HG03159 (cell line): ENCODE data around the gene ZBTB43.
"Not testable (repeated sequence)": the region's sequence is repeated elsewhere in the genome, so short reads cannot be mapped to it uniquely, and the experiment has no call there.

ENCODE experiments used
- ATAC-seq: cut with Tn5 transposase; IDR thresholded peaks from one replicate; pipeline ENCODE4 v1.9.1; 2021; ENCODE audit warnings: mild to moderate bottlenecking, moderate library complexity; ENCODE audit not compliant: unreplicated experiment

The ZBTB43 gene, protein sequence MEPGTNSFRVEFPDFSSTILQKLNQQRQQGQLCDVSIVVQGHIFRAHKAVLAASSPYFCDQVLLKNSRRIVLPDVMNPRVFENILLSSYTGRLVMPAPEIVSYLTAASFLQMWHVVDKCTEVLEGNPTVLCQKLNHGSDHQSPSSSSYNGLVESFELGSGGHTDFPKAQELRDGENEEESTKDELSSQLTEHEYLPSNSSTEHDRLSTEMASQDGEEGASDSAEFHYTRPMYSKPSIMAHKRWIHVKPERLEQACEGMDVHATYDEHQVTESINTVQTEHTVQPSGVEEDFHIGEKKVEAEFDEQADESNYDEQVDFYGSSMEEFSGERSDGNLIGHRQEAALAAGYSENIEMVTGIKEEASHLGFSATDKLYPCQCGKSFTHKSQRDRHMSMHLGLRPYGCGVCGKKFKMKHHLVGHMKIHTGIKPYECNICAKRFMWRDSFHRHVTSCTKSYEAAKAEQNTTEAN

DNA sequence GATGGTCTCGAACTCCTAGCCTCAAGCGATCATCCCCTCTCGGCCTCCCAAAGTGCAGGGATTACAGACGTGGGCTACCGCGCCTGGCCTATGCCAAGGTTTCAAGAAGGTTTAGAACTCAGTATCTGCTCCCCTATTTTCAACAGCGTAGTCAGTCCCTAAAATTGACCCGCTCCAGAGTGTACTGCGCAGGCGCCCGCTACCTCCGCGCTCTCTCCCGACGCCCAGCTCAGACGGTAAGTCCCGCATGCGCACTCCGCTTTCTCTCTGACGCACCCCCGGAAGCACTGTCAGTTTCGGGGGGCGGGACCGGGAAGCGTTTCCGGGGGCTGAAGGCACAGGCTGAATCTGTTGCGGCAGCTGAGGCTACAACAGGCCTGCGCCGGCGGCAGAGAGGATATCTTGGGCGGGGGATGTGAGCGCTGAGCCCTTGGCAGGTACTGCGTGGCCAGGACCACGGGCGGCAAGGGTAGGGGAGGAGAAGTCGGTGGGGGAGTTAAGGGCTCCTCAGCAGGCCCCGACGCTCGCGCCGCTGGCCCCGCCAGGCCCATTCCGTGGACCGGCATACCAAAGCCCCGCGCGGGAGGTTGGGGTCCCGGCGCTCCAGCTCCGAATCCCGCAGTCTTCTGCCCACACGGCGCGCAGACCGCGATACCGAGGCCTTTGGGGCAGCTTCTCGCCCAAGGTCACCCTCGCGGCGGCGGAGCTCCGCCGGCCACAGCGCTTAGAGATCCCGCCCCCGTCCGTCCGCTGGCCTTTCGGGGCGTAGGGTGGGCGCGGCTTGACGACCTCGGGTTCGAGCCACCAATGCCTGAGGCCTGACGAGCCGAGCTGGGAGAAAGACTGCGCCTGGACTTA lies at the start of gene ZBTB43:
TSS of gene ZBTB43 (plus strand) at position 345 of the 858 bp plus-strand sequence. CDS start 27,470 bp downstream, outside the sequence.
- ATAC-seq, result peak; percentile 83

DNA sequence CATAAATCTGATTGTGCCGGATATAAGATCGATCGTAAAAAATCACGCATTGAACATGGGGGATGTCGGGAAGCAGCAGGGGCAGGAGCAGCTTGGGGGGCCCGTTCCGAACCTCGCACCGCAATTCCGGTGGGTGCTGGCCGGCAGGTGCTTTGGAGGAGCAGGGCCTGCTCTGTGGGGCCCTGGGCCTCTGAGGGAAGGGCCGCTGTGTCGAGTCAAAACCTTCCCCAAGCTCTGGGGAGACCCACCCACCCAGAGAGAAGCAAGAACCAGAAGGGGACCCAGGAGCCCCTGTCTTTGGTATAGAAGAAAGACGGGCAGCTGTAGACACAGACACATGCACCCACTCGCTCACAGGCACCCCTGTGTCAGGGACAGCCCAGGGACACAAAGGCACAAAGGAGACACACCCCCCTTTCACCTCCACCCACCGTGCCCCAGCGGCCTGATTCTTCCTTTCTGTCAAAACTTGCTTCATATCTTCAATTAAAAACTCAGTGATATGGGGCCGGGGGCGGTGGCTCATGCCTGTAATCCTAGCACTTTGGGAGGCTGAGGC lies 49.4 kb upstream of the ZBTB43 start:
- ATAC-seq, result no peak

DNA sequence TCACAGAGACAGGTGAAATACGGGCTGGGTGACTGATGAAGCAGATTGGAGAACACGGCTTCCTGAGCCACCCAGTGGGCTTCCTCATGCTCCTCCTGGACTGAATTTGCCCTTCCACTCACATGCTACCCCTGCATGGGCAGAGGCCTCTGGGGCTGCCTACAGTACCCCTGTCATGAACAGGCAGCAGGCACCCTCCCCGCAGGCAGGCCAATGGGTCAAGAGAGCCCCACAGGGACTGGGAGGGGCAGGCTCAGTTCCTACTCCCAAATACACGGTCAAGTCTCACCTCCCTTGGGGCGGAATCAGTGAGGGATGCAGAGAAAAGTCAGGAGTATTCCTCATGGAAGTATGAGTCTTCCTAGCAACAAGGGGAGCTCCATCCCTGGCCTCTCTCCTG lies 48.6 kb upstream of the ZBTB43 start:
- ATAC-seq, result no peak

DNA sequence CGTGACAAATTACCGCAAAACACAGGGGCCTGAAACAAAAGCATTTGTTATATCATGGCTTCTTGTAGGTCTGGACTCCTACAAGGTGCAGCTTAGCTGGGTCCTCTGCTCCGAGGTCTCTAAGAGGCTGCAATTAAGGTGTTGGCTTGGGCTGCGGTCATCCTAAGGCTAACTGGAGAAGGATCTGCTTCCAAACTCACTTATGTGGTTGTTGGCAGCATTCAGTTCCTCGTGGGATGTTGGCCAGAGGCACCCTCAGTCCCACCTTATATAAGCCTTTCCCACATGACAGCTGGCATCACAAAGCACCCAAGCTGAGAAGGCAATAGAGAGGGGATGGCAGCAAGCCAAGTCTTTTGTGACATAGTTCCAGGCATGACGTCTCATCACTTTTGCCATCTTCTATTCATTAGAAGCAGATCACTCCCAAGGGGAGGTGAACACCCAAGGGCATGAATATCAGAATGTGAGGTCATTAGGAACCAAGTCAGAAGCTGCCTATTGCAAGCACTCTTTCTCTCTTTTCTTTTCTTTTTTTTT lies 47.9 kb upstream of the ZBTB43 start:
- no peak for ATAC-seq

DNA sequence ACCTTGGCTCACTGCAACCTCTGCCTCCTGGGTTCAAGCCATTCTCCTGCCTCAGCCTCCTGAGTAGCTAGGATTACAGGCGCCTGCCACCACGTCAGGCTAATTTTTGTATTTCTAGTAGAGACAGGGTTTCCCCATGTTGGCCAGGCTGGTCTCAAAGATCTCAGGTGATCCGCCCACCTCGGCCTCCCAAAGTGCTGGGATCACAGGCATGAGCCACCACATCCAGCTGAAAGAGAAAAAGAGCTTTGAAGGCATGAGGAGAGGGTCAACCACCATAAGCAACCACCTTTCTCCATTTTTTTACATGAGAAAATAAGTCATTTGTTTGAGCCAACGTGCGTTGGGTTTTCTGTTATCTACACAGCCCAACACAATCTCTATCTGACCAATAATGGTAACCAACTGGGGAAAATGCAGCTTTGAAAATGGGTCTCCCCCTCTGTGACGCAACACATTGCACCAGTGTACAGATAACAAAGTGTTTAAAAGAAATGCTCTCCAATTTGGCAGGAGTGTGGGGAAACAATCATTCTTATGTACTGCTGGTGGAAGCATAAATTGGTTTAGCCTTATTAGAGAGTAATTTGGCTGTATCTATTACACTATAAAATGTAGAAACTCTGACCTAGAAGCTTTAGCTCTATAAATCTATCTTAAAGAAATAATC lies 45.8 kb upstream of the ZBTB43 start:
- no peak for ATAC-seq

DNA sequence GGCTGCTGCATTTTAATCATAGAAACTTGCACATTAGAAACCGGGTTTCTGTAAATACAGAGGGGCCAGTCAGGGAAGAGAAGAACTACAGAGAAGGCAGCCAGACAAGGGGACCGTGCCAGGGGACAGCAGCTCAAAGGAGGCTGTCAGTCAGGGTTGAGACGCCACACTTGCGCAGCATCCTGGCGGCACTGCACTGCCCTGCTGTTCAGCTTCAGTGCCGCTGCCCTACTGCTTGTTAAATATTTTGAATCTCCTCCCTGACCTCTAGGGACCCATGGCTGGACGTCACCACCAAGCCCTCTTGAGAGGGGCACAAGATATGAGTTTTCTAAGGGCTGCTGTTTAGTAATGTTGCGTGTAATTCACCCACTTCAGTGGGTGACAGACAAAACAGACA lies 43.6 kb upstream of the ZBTB43 start:
- no peak for ATAC-seq

DNA sequence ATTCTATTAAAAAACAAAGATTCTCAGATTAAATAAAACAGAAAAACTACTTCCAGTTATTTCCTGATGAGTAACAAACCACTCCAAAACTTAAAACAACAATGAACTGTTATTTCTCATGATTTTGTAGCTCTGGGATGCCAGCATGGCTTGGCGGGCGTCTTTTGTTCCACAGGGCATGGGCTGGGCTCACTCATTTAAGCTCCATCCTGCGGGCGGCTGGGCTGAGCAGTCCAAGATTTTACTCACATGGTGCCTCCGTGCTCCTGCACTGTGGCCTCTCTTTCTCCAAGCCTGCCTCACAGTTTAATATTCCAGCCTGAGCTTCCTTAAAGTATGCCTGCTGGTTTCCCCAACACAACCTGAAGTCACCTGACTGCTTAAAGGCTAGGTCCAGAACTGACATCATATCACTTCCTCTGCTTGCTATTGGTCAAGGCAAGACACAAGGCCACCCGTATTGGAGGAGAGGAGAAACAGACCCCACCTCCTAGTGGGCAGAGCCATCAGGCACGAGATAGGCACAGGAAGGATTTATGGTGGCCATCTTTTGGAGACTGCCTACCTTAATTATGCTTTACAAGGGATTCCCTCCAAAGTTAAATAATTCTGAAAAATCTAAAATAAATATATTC lies 41.6 kb upstream of the ZBTB43 start:
- ATAC-seq, result no peak

DNA sequence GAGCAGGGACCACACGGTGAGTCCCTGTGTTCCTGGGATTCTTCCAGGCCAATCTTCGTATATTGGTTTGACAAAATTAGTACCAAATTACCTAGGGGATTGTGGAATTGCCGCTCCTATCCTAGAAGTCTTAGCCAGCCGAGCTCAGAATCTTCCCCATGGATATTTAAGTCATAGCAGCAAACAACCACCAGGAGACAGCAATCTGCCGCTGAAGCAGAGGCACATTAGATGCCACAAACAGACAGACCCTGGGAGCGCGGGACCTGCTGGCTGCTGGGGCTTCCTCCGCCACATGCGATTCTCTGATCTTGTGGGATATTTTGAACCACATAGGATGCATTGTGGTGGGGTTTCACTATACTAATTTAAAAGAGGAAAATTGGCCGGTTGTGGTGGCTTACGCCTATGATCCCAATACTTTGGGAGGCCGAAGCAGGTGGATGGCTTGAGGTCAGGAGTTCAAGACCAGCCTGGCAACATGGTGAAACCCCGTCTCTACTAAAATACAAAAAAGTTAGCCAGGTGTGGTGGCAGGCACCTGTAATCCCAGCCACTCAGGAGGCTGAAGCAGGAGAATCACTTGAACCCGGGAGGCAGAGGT lies 31.7 kb upstream of the ZBTB43 start:
- ATAC-seq, result no peak

DNA sequence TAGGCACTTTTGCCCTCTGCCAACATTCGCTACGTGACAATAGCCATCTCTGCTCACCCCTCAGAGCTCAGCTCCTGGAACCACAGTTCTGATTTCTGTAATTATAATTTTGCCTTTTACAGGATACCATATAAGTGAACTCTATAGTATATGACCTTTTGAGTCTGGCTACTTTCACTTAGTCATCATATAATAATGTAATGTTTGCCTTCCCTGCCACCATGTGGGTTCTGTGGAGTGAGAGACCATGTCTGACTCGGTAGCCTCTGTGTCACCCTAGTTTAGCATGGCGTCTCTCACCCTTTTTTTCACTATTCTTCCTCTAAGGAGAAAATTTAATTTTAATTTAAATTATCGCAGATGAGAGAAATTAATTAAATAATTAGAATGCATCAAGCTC lies 28.9 kb upstream of the ZBTB43 start:
- no peak for ATAC-seq

DNA sequence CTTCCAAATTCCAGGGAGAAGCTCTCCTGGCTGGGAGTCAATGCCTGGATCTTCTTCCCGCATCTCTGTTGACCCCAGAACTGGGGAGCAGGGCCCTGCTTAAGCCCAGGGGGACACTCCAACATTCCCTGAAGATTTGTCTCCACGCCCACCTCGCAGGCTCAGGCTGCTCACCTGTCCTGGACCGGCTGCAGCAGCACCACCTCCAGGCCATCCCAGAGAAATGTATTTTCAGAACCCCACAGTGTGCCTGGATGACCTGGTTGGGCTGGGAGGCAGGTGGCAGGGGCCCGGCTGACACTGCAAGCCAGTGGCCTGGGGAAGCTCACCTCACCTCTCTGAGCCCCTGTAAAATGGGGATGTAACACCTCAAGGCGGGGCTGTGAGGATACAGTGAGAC lies 27.1 kb upstream of the ZBTB43 start:
- no peak for ATAC-seq

DNA sequence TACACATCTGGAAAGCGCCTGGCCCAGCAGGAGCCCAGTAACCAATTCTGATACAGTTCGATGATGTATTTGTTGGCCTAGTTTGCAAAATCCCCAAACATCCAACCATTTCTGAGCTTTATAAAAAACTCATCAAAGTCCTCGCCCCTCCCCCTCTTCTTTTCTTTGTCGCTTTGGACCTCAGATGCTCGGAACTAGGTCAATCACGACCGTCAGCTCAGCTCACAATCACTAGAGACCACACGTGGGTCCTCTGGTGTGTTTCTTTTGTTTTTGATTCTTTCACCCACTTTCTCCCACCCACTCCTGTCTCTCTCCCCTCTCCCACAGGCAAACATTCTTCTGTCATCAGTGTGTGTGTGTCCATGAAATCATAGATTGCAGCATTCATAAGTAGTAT lies 26.7 kb upstream of the ZBTB43 start:
- no peak for ATAC-seq

DNA sequence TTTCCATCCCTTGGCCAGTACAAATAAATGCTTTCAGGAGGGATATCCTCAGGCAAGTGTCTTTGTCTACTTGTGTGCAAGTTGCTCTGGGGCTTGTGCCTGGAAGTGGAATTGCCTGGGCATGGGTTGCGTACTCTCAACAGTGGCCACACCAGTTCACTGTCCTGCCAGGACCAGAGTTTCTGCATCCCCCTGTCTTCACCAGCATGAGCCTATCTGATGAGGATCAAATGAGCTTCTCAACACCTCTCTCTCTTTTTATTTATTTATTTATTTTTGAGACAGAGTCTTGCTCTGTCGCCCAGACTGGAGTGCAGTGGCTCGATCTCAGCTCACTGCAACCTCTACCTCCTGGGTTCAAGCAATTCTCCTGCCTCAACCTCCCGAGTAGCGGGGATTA lies 26.1 kb upstream of the ZBTB43 start:
- not testable (repeated sequence) for ATAC-seq

DNA sequence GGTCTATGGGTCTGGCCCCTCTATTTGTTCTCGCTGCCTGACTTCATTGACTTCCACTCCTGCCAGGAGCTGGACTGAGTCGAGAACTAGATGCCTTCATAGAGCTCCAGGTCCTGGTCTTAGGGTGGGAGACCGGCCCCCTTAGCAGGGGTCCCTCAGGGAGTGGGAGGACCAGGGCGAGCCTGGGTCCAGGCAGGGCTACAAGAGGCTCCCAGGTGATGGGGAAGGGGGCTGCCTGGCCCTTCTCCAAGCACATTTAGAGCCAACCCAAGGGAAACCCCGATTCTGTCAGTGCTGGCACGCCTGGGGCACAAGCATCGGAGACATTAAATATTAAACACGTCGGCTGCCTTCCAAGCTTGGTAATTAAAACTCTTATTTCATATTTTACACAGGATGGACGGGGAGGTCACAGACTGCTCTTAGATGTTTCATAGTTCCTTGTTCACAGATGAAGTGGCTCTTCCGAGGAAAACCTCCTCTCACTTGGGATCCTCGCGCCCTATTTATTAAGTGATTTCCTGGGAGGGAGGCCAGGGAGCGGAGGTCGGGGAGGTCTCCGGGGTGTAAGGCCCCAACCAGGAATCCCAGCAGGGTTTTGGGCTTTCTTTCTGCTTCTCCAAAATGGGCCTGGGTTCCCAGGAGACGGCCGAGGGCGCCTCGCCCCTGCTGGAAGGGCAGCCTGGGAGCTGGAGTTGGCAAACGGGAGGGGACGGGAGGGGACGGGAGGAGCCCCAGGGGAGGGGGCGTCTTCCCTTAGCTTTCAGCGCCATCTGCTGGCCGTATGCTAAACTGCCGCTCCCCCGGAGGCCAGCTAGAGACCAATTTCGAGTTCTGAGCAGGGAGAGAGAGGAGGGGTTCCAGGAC lies 23.4 kb upstream of the ZBTB43 start:
- no peak for ATAC-seq

DNA sequence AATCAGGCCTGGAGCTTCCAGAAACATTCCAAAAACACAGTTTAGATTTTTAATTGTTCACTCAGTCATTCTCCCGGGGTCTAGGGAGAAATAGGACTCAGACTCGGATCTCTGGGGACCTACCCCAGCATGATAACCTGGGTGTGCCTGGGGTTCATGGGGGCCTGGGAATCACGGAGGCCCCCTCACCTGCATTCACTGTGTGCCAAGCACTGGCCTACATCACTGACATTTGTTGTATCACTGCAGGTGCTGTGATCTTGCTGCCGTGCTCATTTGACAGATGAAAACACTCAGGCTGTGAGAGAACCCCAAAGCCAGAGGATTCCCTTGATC lies 22.8 kb upstream of the ZBTB43 start:
- ATAC-seq, result no peak

DNA sequence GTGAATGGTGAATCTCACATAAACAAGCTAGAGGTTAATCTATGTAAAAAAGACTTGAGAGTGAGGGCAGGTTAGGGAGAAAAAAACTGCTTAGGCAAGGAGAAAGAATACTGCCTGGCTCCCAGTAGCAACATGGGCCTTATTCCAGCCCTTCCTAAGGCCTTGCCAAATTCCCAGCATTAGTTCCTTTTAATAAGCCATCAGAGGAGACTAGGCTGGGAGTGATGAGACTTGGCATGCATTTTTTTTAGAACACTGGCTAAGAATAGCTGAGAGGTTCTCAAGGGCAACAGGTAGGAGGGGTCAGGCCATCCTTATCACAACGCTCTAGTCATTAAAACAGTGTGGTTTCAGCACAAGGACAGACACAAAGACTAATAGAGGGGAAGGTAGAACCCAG lies 20.9 kb upstream of the ZBTB43 start:
- ATAC-seq, result no peak

DNA sequence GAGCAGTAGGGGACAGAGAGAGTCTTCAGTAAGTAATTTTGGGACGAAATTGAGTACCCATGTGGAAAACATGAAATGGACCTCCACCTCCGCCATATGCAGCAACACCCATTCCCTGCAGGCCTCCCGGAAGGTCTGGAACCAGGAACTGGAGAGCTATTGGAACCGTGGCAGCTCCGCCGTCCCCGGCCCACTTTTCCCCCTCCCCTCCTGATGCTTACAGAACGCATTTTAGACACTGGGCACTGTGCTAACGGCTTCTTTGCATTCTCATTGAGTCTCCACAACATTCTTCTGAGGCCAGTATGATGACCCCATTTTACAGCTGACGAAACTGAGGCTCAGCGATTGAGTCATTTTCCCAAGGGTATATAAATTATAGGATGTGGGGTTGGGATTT lies 20.4 kb upstream of the ZBTB43 start:
- ATAC-seq, result no peak

DNA sequence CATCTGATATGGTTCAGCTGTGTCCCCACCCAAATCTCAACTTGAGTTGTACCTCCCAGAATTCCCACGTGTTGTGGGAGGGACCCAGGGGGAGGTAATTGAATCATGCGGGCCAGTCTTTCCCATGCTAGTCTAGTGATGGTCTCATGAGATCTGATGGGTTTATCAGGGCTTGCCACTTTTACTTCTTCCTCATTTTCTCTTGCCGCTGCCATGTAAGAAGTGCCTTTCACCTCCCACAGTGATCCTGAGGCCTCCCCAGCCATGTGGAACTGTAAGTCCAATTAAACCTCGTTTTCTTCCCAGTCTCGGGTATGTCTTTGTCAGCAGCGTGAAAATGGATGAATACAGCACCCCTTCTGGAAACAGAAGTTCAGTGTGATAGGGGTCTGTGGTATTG lies 20.0 kb upstream of the ZBTB43 start:
- ATAC-seq, result not testable (repeated sequence)

DNA sequence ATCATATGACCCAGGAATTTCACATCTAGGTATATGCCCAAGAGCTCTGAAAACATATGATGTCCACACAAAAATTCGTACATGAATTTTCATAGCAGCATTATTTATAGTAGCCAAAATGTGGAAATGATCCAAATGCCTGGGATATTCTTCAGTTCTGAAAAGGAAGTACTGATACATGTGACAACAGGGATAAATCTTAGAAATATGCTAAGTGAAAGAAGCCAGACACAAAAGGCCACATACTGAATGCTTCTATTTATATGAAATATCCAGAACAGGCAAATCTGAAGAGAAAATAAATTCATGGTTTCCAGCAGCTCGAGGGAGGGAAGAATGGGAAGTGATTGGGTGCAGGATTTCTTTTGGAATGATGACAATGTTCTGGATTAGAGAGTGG lies 16.8 kb upstream of the ZBTB43 start:
- no peak for ATAC-seq
